Sigmoid colon (tissue), 7 donors: ENCODE measurements around the gene SORBS1. TPM values are rescaled to one million over a fixed set of nuclear protein-coding genes. Genes with fewer than 3 reads are reported as not detected.

Experiments
- DNase-seq: peaks from one replicate; pipeline ENCODE4 v3.0.0-alpha.2; 2019
- H3K27ac ChIP-seq, 4 donors: fragments of 200-600 bp; sonication (generic); one replicate each; pipeline ENCODE4 v1.5.1; 2016 to 2019; ENCODE audit warnings: mild to moderate bottlenecking in 1 of 4
- H3K27me3 ChIP-seq, 3 donors: fragments of 200-600 bp; sonication (generic); one replicate each; pipeline ENCODE4 v1.5.1; 2019; ENCODE audit warnings: mild to moderate bottlenecking in 1 of 3
- H3K36me3 ChIP-seq, 4 donors: fragments of 200-600 bp; sonication (generic); one replicate each; pipeline ENCODE4 v1.5.1; 2016 to 2019
- H3K4me1 ChIP-seq, 4 donors: fragments of 200-600 bp; sonication (generic); one replicate each; pipeline ENCODE4 v1.5.1; 2017 to 2019
- H3K4me3 ChIP-seq, 4 donors: fragments of 200-600 bp; sonication (generic); one replicate each; pipeline ENCODE4 v1.5.1; 2017 to 2019; ENCODE audit warnings: mild to moderate bottlenecking in 2 of 4, moderate library complexity in 1 of 4
- H3K9me3 ChIP-seq, 4 donors: fragments of 200-600 bp in 3 of 4; sonication (generic) in 3 of 4; one replicate each; pipeline versions ENCODE4 v1.5.1 to v1.6.1; 2013 to 2019
- CTCF ChIP-seq, 4 experiments: fragments of 450-650 bp in 3 of 4; fragments of 200-600 bp in 1 of 4; IDR thresholded peaks; one replicate each; pipeline ENCODE4 v1.5.1; 2016 to 2019; ENCODE audit warnings: antibody characterized with exemption in 4 of 4, mild to moderate bottlenecking in 3 of 4, moderate library complexity in 2 of 4
- EP300 ChIP-seq, 4 donors: sonication (generic); formaldehyde crosslinking; IDR thresholded peaks; one replicate each; pipeline ENCODE4 v1.6.1; 2017; ENCODE audit warnings: antibody characterized with exemption in 4 of 4
- POLR2A ChIP-seq, 2 donors: fragments of 450-650 bp; IDR thresholded peaks; one replicate each; pipeline ENCODE4 v1.6.1; 2016; ENCODE audit warnings: antibody characterized with exemption in 2 of 2, mild to moderate bottlenecking in 2 of 2, moderate library complexity in 2 of 2
- POLR2AphosphoS5 ChIP-seq, 4 donors: sonication (generic); formaldehyde crosslinking; IDR thresholded peaks; one replicate each; pipeline ENCODE4 v1.6.1; 2017; ENCODE audit warnings: antibody characterized with exemption in 4 of 4
- WGBS, 2 donors: extraction: QIAGEN DNeasy Blood & Tissue Kit; methylation state at CpG; one replicate each; pipeline ENCODE4 v1.1.7; 2013; 5-methylcytosine and 5-hydroxymethylcytosine counted together
- intact Hi-C: fragments of 100-400 bp; cut with DNase I; formaldehyde crosslinking; loops from one replicate; pipeline ENCODE4 v1.15.1; 2023
- polyA plus RNA-seq, 3 donors: library from polyadenylated mRNA; stranded (reverse); fragments of 200-250 nt; gene quantifications; one replicate each; pipeline ENCODE4 v1.2.3, GENCODE V29; 2013
- total RNA-seq, 4 donors: library from RNA; depleted of rRNA; stranded (reverse); fragments of >200 nt; gene quantifications; one replicate each; pipeline ENCODE4 v1.1.0, GENCODE V29; 2016
- donor health status: healthy with polysubstance abuse.
- donor health status: Bipolar disorder and iron deficiency.
- donor health status: healthy.

Gene SORBS1
- total and polyA plus RNA-seq, 7 donors = 8.1 to 1,403 (median 664) TPM

GRCh38 chr10:95457319-95457886 lies 103.8 kb downstream of the SORBS1 start:
- intact Hi-C loops = no loop called here
- Histone ChIP-seq H3K27ac (peak overlapping the region; percentile 84 to 98 (median 90)), H3K36me3 (peaks cover 0 to 4% (median 0%) of the 10 kb centered on the region in 4 donors), H3K4me1 (peaks cover 0 to 100% (median 98%) of the 10 kb centered on the region in 4 donors), H3K27me3 (no peaks in the 10 kb centered on the region), H3K9me3 (no peaks in the 10 kb centered on the region), H3K4me3 (no peak overlapping the region)
- TF ChIP-seq CTCF (IDR thresholded peaks at IDR 0.05) (no peak), POLR2AphosphoS5 (IDR thresholded peaks at IDR 0.05) (peak in 2 of 4 donors; percentile 6 to 24)
- WGBS, 2 donors = 82 to 84% methylated on average over 5 of the region's 5 CpGs
- no peak for DNase-seq

- no peak for TF ChIP-seq EP300 (IDR thresholded peaks at IDR 0.05)
- no peak for TF ChIP-seq POLR2A (IDR thresholded peaks at IDR 0.05)
- TF ChIP-seq CTCF (IDR thresholded peaks at IDR 0.05) = no peak
- peak in 2 of 4 donors; percentile 16 to 25 for TF ChIP-seq POLR2AphosphoS5 (IDR thresholded peaks at IDR 0.05)
- H3K36me3 ChIP-seq = peaks cover 0 to 4% (median 0%) of the 10 kb centered on the region in 4 donors
- no peaks in the 10 kb centered on the region for H3K27me3 ChIP-seq
- H3K4me1 ChIP-seq = peaks cover 0 to 100% (median 98%) of the 10 kb centered on the region in 4 donors
- intact Hi-C loops = no loop called here
- no peak for DNase-seq
- no peak overlapping the region for H3K4me3 ChIP-seq
- peak overlapping the region; percentile 84 to 98 (median 90) for H3K27ac ChIP-seq
- WGBS, 2 donors = 84 to 95% methylated on average over 2 of the region's 2 CpGs
- H3K9me3 ChIP-seq = no peaks in the 10 kb centered on the region
Observed at GRCh38 chr10:95456516-95456915, 104.7 kb downstream of the SORBS1 start.

GRCh38 chr10:95454940-95455339 lies 106.2 kb downstream of the SORBS1 start:
- intact Hi-C loops = no loop called here
- TF ChIP-seq POLR2A (IDR thresholded peaks at IDR 0.05) = no peak
- TF ChIP-seq POLR2AphosphoS5 (IDR thresholded peaks at IDR 0.05) = no peak
- no peak for TF ChIP-seq CTCF (IDR thresholded peaks at IDR 0.05)
- no peak for TF ChIP-seq EP300 (IDR thresholded peaks at IDR 0.05)
- H3K27me3 ChIP-seq = no peaks in the 10 kb centered on the region
- peaks cover 0 to 4% (median 0%) of the 10 kb centered on the region in 4 donors for H3K36me3 ChIP-seq
- H3K4me3 ChIP-seq = no peak overlapping the region
- no peaks in the 10 kb centered on the region for H3K9me3 ChIP-seq
- 85 to 88% methylated on average over 4 of the region's 4 CpGs for WGBS, 2 donors
- peak overlapping the region; percentile 84 to 98 (median 90) for H3K27ac ChIP-seq
- peaks cover 0 to 100% (median 96%) of the 10 kb centered on the region in 4 donors for H3K4me1 ChIP-seq
- no peak for DNase-seq

- H3K4me3 ChIP-seq = no peak overlapping the region
- no peaks in the 10 kb centered on the region for H3K27me3 ChIP-seq
- TF ChIP-seq EP300 (IDR thresholded peaks at IDR 0.05) = peak in 2 of 4 donors; percentile 8 to 17
- TF ChIP-seq POLR2AphosphoS5 (IDR thresholded peaks at IDR 0.05) = peak in 3 of 4 donors; percentile 2 to 70 (median 62)
- no peak for TF ChIP-seq POLR2A (IDR thresholded peaks at IDR 0.05)
- 77 to 86% methylated on average over 3 of the region's 3 CpGs for WGBS, 2 donors
- H3K27ac ChIP-seq = peak overlapping the region; percentile 84 to 98 (median 90)
- H3K9me3 ChIP-seq = no peaks in the 10 kb centered on the region
- intact Hi-C loops = no loop called here
- DNase-seq = no peak
- peaks cover 0 to 100% (median 93%) of the 10 kb centered on the region in 4 donors for H3K4me1 ChIP-seq
- H3K36me3 ChIP-seq = peaks cover 0 to 4% (median 0%) of the 10 kb centered on the region in 4 donors
Observed at GRCh38 chr10:95454356-95454755, 106.8 kb downstream of the SORBS1 start.

GRCh38 chr10:95451568-95452524 lies 109.3 kb downstream of the SORBS1 start:
- peak overlapping the region; percentile 84 to 98 (median 90) for H3K27ac ChIP-seq
- no peaks in the 10 kb centered on the region for H3K9me3 ChIP-seq
- no peaks in the 10 kb centered on the region for H3K27me3 ChIP-seq
- intact Hi-C loops = no loop called here
- H3K4me3 ChIP-seq = no peak overlapping the region
- H3K36me3 ChIP-seq = peaks cover 0 to 4% (median 0%) of the 10 kb centered on the region in 4 donors
- 69 to 76% methylated on average over 4 of the region's 4 CpGs for WGBS, 2 donors
- H3K4me1 ChIP-seq = peaks cover 0 to 100% (median 92%) of the 10 kb centered on the region in 4 donors
- no peak for DNase-seq
- TF ChIP-seq POLR2A (IDR thresholded peaks at IDR 0.05) (no peak), POLR2AphosphoS5 (IDR thresholded peaks at IDR 0.05) (no peak), EP300 (IDR thresholded peaks at IDR 0.05) (no peak), CTCF (IDR thresholded peaks at IDR 0.05) (no peak)
